HL-60 (cell line): ENCODE data around the gene DPYD.

Source experiments
- CTCF ChIP-seq: IDR thresholded peaks from one replicate; pipeline ENCODE4 v1.5.1; 2011; ENCODE audit warnings: low read length, control low read depth, inconsistent platforms; ENCODE audit not compliant: insufficient read depth
- GABPA ChIP-seq: IDR thresholded peaks from 2 replicates; pipeline ENCODE4 v1.6.1; 2012; ENCODE audit warnings: low read depth
- POLR2AphosphoS5 ChIP-seq: IDR thresholded peaks from 2 replicates; pipeline ENCODE4 v1.6.1; 2012; ENCODE audit warnings: low read depth
- REST ChIP-seq: IDR thresholded peaks from 2 replicates; pipeline ENCODE4 v1.6.1; 2012; ENCODE audit warnings: low read depth; ENCODE audit not compliant: insufficient replicate concordance

DNA sequence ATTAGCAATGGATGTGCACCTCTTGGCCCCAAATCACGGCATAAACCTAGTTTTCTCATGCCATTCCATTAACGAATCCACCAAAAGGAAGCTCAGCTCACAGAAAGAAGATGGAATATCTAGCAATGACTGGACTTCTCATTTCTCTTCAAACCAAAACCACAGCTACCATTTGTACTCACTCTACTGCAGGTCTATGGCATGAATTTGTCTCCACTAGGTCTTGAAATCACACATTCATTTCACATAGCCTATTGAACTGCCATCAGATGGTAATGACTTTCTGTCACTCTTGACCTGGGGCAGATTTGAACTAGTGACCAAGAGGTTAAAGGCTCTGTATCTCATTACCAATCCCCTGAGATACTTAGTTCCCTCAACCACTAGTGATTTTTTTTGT lies 382.7 kb downstream of the DPYD start:
- TF ChIP-seq POLR2AphosphoS5 (no peak), CTCF (no peak), GABPA (no peak), REST (no peak)
